Stimulated activated naive CD8-positive, alpha-beta T cell treated with anti-CD3 and anti-CD28 coated beads, Interleukin-15, amount 100 ng/mL, for 72 hours (primary cell): Measurements from ENCODE around the gene DONSON.
"Not testable (repeated sequence)": the region's sequence is repeated elsewhere in the genome, so short reads cannot be mapped to it uniquely, and the experiment has no call there.

ENCODE experiments used
- ATAC-seq: fragments of 150-1000 bp; cut with Tn5 transposase; 2 replicates; pipeline ENCODE4 v1.10.0; 2021; ENCODE audit warnings: mild to moderate bottlenecking, moderate library complexity
- DNase-seq, 2 donors: peaks; one replicate each; pipeline ENCODE4 v3.0.0; 2021 to 2022
- H3K27ac Mint-ChIP-seq, 2 donors: one replicate each; pipeline ENCODE4 v1.8.0; 2022; ENCODE audit warnings: mild to moderate bottlenecking in 2 of 2, mixed read lengths in 2 of 2, moderate library complexity in 2 of 2
- H3K27me3 Mint-ChIP-seq: one replicate; pipeline ENCODE4 v1.8.0; 2022; ENCODE audit warnings: mixed read lengths
- H3K4me1 Mint-ChIP-seq: one replicate; pipeline ENCODE4 v1.8.0; 2022; ENCODE audit warnings: mild to moderate bottlenecking, mixed read lengths
- H3K4me3 Mint-ChIP-seq, 2 donors: one replicate each; pipeline ENCODE4 v1.8.0; 2022; ENCODE audit warnings: mild to moderate bottlenecking in 2 of 2, mixed read lengths in 2 of 2, moderate library complexity in 1 of 2
- H3K9me3 Mint-ChIP-seq, 2 donors: one replicate each; pipeline ENCODE4 v1.8.0; 2022; ENCODE audit warnings: mixed read lengths in 2 of 2

The DONSON gene

GRCh38 chr21:33588485-33589335 is at the start of gene DONSON:
TSS of gene DONSON (minus strand) at chr21:33588684. CDS start at chr21:33588641, 43 bp downstream.
- peak within 1 kb of the TSS; percentile 88 to 97 for H3K27ac Mint-ChIP-seq
- no peaks in the 10 kb centered on the region for H3K27me3 Mint-ChIP-seq
- DNase-seq (peak; percentile 86 to 91), ATAC-seq (peak; percentile 95)
- peaks cover 32% of the 10 kb centered on the region for H3K4me1 Mint-ChIP-seq
- H3K4me3 Mint-ChIP-seq, result peak within 1 kb of the TSS; percentile 98
- H3K9me3 Mint-ChIP-seq, result no peaks in the 10 kb centered on the region

- Mint-ChIP-seq H3K4me1 (peaks cover 12% of the 10 kb centered on the region), H3K9me3 (no peaks in the 10 kb centered on the region), H3K4me3 (no peak overlapping the region), H3K27me3 (no peaks in the 10 kb centered on the region), H3K27ac (no peak overlapping the region)
- ATAC-seq (no peak), DNase-seq (no peak)
These were observed 45.8 kb upstream of the DONSON start for GRCh38 chr21:33634254-33634653.

- not testable (repeated sequence) for DNase-seq, H3K27me3 Mint-ChIP-seq, H3K4me1 Mint-ChIP-seq, H3K9me3 Mint-ChIP-seq, ATAC-seq, H3K4me3 Mint-ChIP-seq
- H3K27ac Mint-ChIP-seq, result peak overlapping the region in 1 of 2 donors; percentile 93
These were observed 37.7 kb upstream of the DONSON start for GRCh38 chr21:33626151-33626550.

DNA sequence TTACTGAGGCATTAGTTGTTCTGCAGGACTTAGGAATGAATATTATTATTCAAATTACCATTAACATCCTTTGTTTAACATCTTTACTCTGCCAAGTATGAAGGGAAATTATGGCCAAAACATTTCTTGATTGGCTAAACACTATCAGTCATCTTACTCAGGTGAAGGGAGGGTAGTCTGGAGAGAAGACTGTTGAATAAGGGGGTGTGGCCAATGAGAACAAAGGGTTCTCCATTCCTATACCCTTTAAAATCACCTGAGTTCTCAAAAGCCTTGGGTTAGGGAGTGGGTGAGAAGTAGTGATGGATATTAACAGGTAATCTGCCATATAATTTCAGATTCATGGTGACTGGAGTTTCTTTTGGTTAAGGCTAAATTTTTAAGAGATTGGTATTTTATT is 33.8 kb upstream of the DONSON start:
- ATAC-seq (no peak), DNase-seq (no peak)
- no peaks in the 10 kb centered on the region for H3K9me3 Mint-ChIP-seq
- no peak overlapping the region for H3K27ac Mint-ChIP-seq
- no peaks in the 10 kb centered on the region for H3K27me3 Mint-ChIP-seq
- no peaks in the 10 kb centered on the region for H3K4me1 Mint-ChIP-seq
- no peak overlapping the region for H3K4me3 Mint-ChIP-seq

DNA sequence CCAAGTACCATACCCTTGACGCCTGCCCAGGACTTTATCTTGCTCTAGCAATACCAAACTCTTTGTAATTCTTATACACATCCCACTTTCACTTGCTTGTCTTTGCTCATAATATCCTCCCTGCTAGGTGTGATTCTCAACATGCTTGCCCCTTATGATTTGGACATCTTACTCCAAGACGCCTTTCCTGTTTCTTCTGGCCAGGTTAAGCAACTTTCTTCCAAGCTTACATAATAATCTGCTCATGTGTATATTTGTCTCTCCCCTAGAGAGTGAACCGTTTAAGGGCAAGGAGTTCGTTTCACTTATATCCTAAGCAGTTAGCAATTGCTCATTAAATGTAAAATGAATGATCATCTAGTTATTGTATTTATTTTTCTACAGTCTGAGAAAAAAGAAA is 31.2 kb upstream of the DONSON start:
- ATAC-seq (no peak), DNase-seq (no peak)
- no peaks in the 10 kb centered on the region for H3K9me3 Mint-ChIP-seq
- no peaks in the 10 kb centered on the region for H3K27me3 Mint-ChIP-seq
- H3K4me1 Mint-ChIP-seq, result no peaks in the 10 kb centered on the region
- no peak overlapping the region for H3K4me3 Mint-ChIP-seq
- H3K27ac Mint-ChIP-seq, result no peak overlapping the region

DNA sequence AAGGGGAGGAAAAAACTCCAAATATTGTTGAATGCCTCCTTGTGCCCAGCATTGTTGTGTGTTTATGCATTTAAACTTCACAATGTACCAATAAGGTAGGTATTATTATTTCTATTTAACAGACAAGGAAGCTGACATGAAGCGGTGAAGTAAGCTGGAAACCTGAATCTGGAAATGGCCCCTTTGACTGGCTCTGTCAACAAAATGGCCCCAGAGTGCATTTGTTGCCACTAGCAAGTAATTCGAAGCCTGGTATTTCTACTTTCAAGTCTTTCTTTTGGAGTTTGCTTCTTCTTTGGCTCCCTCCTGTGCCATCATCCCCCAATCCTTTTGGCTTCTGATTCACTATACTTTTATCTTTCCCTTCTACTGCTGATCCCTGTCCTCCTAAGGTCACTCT is 29.9 kb upstream of the DONSON start:
- H3K4me1 Mint-ChIP-seq, result no peaks in the 10 kb centered on the region
- no peak overlapping the region for H3K27ac Mint-ChIP-seq
- ATAC-seq (no peak), DNase-seq (no peak)
- H3K27me3 Mint-ChIP-seq, result no peaks in the 10 kb centered on the region
- no peaks in the 10 kb centered on the region for H3K9me3 Mint-ChIP-seq
- H3K4me3 Mint-ChIP-seq, result no peak overlapping the region

GRCh38 chr21:33617565-33617964 is 29.1 kb upstream of the DONSON start:
- not testable (repeated sequence) for ATAC-seq, DNase-seq, H3K27me3 Mint-ChIP-seq, H3K27ac Mint-ChIP-seq, H3K4me1 Mint-ChIP-seq, H3K9me3 Mint-ChIP-seq, H3K4me3 Mint-ChIP-seq

GRCh38 chr21:33611006-33611744 is 22.7 kb upstream of the DONSON start:
- Mint-ChIP-seq H3K27me3 (no peaks in the 10 kb centered on the region), H3K4me3 (no peak overlapping the region), H3K27ac (no peak overlapping the region), H3K4me1 (no peaks in the 10 kb centered on the region), H3K9me3 (no peaks in the 10 kb centered on the region)
- no peak for ATAC-seq
- no peak for DNase-seq

DNA sequence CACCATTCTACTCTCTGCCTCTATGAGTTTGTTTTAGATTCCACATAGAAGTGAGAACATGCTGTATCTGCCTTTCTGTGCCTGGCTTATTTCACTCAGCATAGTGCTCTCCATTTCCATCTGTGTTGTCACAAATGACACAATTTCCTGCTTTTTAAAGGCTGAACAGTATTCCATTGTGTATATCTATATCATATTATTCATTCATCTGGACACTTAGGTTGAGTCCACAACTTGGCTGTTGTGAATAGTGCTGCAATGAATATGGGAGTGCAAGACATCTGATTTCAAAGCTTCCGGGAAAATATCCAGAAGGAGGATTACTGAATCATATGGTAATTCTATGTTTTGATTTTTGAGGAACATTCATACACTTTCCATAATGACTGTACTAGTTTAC is 20.1 kb upstream of the DONSON start:
- H3K27ac Mint-ChIP-seq, result no peak overlapping the region
- H3K9me3 Mint-ChIP-seq, result no peaks in the 10 kb centered on the region
- no peaks in the 10 kb centered on the region for H3K27me3 Mint-ChIP-seq
- H3K4me1 Mint-ChIP-seq, result no peaks in the 10 kb centered on the region
- DNase-seq, result no peak
- ATAC-seq, result no peak
- H3K4me3 Mint-ChIP-seq, result no peak overlapping the region

GRCh38 chr21:33598051-33598450 is 9.6 kb upstream of the DONSON start:
- Mint-ChIP-seq H3K4me1 (no peaks in the 10 kb centered on the region), H3K9me3 (no peaks in the 10 kb centered on the region), H3K27ac (peak overlapping the region in 1 of 2 donors; percentile 6), H3K4me3 (no peak overlapping the region), H3K27me3 (no peaks in the 10 kb centered on the region)
- ATAC-seq (no peak), DNase-seq (no peak)

DNA sequence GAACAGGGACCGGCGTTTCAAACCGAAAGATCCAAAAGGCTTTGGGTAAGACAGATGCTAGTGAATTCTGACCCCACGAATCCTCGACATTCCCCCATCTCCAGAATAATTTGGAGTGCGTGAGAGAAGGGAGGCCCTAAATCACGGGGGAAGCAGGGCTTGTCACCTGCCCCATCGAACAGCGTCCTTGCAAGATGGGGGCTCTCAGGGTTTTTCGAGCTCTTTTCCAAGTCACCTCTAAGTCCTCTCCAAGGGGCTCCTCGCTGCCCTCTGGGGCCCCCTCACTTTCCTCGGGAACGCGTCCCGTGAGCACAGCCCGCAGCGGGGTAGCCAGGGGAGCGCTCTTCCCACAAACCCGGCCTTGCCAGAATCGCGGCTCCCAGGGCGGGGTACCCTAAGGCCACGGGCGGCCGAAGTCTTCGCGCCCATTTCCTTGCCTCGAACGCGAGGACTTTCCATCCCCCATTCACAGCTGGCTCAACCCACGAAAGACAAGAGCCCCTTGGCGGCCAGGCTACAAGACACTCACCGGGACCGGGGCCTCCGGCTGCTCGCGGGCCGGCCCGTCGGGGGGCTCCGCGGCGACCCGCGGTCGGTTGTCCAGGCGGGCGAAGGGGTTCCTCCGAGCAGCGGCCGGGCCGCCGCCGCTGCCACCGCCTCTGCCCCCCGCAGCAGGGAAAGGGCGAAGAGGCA is 546 bp downstream of the DONSON start:
- ATAC-seq, result peak; percentile 51
- Mint-ChIP-seq H3K9me3 (no peaks in the 10 kb centered on the region), H3K27me3 (no peaks in the 10 kb centered on the region)

DNA sequence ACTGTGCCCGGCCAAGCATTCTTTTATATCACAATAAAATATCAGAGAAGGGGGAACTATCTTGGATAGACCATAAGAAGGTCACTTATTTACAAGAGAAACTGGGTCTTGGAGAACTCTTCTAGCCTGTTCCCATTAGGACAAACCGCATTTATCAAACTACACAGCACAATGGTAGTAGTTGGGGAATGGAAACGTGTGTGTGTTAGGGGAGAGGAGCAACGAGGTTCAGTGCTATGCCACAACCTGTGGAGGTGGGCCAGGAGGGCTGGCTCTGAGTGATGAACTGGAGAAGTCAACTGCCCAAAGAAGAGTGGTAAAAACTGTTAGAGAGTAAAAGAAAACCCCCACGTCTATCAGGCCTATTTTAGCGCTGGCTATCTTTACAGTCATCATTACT is 1.6 kb downstream of the DONSON start:
- no peaks in the 10 kb centered on the region for H3K27me3 Mint-ChIP-seq
- ATAC-seq (no peak), DNase-seq (no peak)
- no peaks in the 10 kb centered on the region for H3K9me3 Mint-ChIP-seq
- H3K4me3 Mint-ChIP-seq, result peak overlapping the region; percentile 61 to 98
- peaks cover 32% of the 10 kb centered on the region for H3K4me1 Mint-ChIP-seq
- peak overlapping the region in 1 of 2 donors; percentile 59 for H3K27ac Mint-ChIP-seq

More for the DNA sequence above, 546 bp downstream of the DONSON start:
- peak overlapping the region; percentile 98 for H3K4me3 Mint-ChIP-seq
- H3K27ac Mint-ChIP-seq, result peak overlapping the region; percentile 85 to 97
- DNase-seq, result peak in 1 of 2 donors; percentile 42
- H3K4me1 Mint-ChIP-seq, result peaks cover 32% of the 10 kb centered on the region

DNA sequence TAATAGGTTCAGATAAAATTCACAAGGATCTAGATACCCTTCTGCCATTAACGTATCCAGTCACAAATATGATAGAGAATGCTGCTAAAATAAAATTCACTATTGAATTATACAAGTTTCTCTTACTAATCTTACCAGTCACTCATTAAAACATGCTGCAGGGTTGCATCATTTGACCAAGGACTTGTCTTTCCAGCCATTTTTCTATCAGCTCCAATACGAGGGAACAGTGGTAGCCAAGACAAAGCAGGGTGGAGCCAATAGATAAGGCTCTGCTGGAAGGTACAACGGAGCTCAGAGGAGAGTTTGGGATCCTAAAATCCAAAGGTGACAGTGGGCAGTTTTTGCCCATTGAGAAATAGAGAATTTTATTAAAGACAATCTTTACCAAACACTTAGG is 4.0 kb downstream of the DONSON start:
- Mint-ChIP-seq H3K27me3 (no peaks in the 10 kb centered on the region), H3K9me3 (no peaks in the 10 kb centered on the region), H3K27ac (peak overlapping the region in 1 of 2 donors; percentile 34), H3K4me3 (no peak overlapping the region), H3K4me1 (peaks cover 30% of the 10 kb centered on the region)
- no peak for ATAC-seq
- no peak for DNase-seq

DNA sequence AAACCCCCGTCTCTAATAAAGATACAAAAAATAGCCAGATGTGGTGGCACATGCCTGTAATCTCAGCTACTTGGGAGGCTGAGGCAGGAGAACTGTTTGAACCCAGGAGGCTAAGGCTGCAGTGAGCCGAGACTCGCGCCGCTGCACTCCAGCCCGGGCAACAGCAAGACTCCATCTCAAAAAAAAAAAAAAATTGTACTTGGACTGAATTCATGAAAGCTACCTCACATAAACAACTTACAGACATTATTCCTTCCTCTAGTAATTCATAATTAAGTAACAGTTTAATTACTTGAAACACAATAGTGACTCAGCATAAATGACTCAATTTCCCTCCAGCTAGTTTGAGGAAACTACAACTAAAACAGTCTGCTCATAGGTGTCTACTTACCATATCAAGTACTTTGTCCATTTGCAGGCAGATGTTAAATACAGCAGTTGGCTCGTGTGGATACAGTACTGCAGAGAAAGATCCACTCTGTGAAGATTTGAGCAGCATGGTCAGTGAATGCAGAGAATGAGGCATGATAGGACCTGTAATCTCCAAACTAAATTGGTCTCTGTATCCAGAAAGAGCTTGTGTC is 9.4 kb downstream of the DONSON start:
- Mint-ChIP-seq H3K4me3 (no peak overlapping the region), H3K9me3 (no peaks in the 10 kb centered on the region), H3K27me3 (no peaks in the 10 kb centered on the region), H3K27ac (peak overlapping the region in 1 of 2 donors; percentile 65), H3K4me1 (peaks cover 6% of the 10 kb centered on the region)
- DNase-seq (no peak), ATAC-seq (no peak)

DNA sequence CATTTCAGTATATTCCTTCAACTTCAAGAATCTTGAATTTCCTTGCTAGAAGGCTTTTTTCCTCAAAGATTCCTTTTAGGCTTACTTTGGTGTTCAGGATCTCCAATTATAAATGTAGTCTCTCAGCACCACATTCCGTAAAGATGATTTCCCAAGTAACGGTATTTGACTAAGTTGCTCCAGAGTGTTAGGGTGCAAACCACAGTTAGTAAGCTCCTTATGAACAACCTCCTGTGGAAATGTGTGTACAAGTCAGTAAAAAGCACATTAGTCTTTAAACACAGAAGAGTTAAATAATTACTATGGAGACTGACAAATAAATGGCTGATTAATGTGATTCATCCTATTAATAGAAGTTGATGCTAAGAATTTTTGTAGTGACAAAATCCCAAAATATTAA is 10.3 kb downstream of the DONSON start:
- H3K4me1 Mint-ChIP-seq, result peaks cover 6% of the 10 kb centered on the region
- DNase-seq (no peak), ATAC-seq (no peak)
- no peaks in the 10 kb centered on the region for H3K27me3 Mint-ChIP-seq
- no peak overlapping the region for H3K4me3 Mint-ChIP-seq
- H3K27ac Mint-ChIP-seq, result peak overlapping the region in 1 of 2 donors; percentile 12
- H3K9me3 Mint-ChIP-seq, result no peaks in the 10 kb centered on the region
